PC-9 (cell line): ENCODE measurements around the gene PGBD4. TPM values are rescaled to one million over a fixed set of nuclear protein-coding genes. Genes with fewer than 3 reads are reported as not detected.

Experiments used
- BruUV-seq: library from RNA; stranded (reverse); fragments of 400-500 nt; replicated peaks from 2 replicates; lab custom pipeline; 2021; lab: Mats Ljungman, UMichigan
- CTCF ChIA-PET: fragments of 300-600 bp; sonication (Branson Sonifier 250); formaldehyde crosslinking; loops from one replicate; lab custom pipeline; 2022; ENCODE audit warnings: antibody characterized with exemption; lab: Charles Lee
- POLR2A ChIA-PET: fragments of 300-600 bp; sonication (Branson Sonifier 250); formaldehyde crosslinking; loops from one replicate; lab custom pipeline; 2022; ENCODE audit warnings: antibody characterized with exemption; ENCODE audit not compliant: unreplicated experiment; lab: Charles Lee
- DNase-seq, 2 experiments: peaks; one replicate each; pipeline versions ENCODE4 v3.0.0 to v3.0.0-alpha.2; 2015 to 2022; ENCODE audit warnings: mixed read lengths in 1 of 2
- H2AFZ ChIP-seq: fragments of 200-600 bp; sonication (generic); 2 replicates; pipeline ENCODE4 v1.8.1; 2017; ENCODE audit warnings: antibody characterized with exemption
- H3F3A ChIP-seq: fragments of 200-600 bp; sonication (generic); 2 replicates; pipeline ENCODE4 v1.8.1; 2017; ENCODE audit warnings: antibody characterized with exemption, mild to moderate bottlenecking, low read depth; ENCODE audit not compliant: insufficient read depth
- H3K27ac ChIP-seq: fragments of 200-600 bp; sonication (generic); 2 replicates; pipeline ENCODE4 v1.6.1; 2016; ENCODE audit warnings: mixed run types
- H3K27me3 ChIP-seq: fragments of 200-600 bp; sonication (generic); 2 replicates; pipeline ENCODE4 v1.6.1; 2016; ENCODE audit warnings: low read depth, mixed run types; ENCODE audit not compliant: insufficient read depth
- H3K36me3 ChIP-seq: fragments of 200-600 bp; sonication (generic); 2 replicates; pipeline ENCODE4 v1.6.1; 2016; ENCODE audit warnings: low read depth, mixed run types
- H3K4me1 ChIP-seq: fragments of 200-600 bp; sonication (generic); replicated peaks from 2 replicates; pipeline ENCODE4 v1.6.1; 2016; ENCODE audit warnings: mixed run types; ENCODE audit not compliant: insufficient read depth
- H3K4me2 ChIP-seq: fragments of 200-600 bp; sonication (generic); 2 replicates; pipeline ENCODE4 v1.6.1; 2017; ENCODE audit warnings: mixed run types
- H3K4me3 ChIP-seq: fragments of 200-600 bp; sonication (generic); 2 replicates; pipeline ENCODE4 v1.6.1; 2016; ENCODE audit warnings: mixed run types
- H3K79me2 ChIP-seq: fragments of 200-600 bp; sonication (generic); 2 replicates; pipeline ENCODE4 v1.6.1; 2017; ENCODE audit warnings: low read depth, mixed run types
- H3K9me2 ChIP-seq: fragments of 200-600 bp; sonication (generic); 2 replicates; pipeline ENCODE4 v1.8.1; 2017; ENCODE audit warnings: mild to moderate bottlenecking; ENCODE audit not compliant: insufficient read depth
- H3K9me3 ChIP-seq: fragments of 200-600 bp; sonication (generic); 2 replicates; pipeline ENCODE4 v1.8.1; 2016; ENCODE audit warnings: low read depth; ENCODE audit not compliant: insufficient read depth
- H4K20me1 ChIP-seq: fragments of 200-600 bp; sonication (generic); 2 replicates; pipeline ENCODE4 v1.8.1; 2017; ENCODE audit not compliant: insufficient read depth
- EZH2 ChIP-seq: fragments of 200-600 bp; sonication (generic); IDR thresholded peaks from 2 replicates; pipeline ENCODE4 v1.8.0; 2017; ENCODE audit warnings: antibody characterized with exemption, low read depth
- intact Hi-C: fragments of 100-400 bp; cut with micrococcal nuclease; formaldehyde crosslinking; loops from one replicate; pipeline ENCODE4 v1.10.0; 2022; ENCODE audit not compliant: unreplicated experiment
- total RNA-seq: library from RNA; stranded (reverse); gene quantifications from 2 replicates; pipeline ENCODE4 v1.2.3, GENCODE V29; 2021
- TF ChIP-seq, protein P1 (sequence below): fragments of 200-600 bp; sonication (generic); conservative IDR thresholded peaks from 2 replicates; pipeline ENCODE4 v1.6.1; 2017; ENCODE audit warnings: mixed run types, antibody characterized with exemption, mild to moderate bottlenecking, moderate library complexity

The PGBD4 gene
- total RNA-seq, 1 experiment from 2014 or later, result 2.0 TPM

DNA sequence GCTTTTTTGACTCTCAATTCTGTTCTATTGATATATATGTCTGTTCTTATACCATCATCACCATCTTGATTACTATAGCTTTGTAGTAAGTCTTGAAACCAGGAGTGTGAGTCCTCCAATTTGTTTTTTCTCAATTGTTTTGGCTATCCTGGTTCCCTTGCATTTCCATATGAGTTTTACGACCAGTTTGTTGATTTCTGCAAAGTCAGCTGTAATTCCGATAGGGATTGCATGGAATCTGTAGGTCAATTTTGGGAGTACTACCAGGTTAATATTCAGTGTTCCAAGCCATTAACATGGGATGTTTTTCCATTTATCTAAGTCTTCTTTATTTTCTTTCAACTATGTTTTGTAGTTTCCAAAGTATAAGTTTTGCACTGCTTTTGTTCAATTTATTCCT is 27.0 kb downstream of the PGBD4 start:
- no peaks in the 10 kb centered on the region for H3K36me3 ChIP-seq
- no peak overlapping the region for H2AFZ ChIP-seq
- no peaks in the 10 kb centered on the region for H3K79me2 ChIP-seq
- no peak for TF ChIP-seq EZH2
- TF ChIP-seq, protein P1, sequence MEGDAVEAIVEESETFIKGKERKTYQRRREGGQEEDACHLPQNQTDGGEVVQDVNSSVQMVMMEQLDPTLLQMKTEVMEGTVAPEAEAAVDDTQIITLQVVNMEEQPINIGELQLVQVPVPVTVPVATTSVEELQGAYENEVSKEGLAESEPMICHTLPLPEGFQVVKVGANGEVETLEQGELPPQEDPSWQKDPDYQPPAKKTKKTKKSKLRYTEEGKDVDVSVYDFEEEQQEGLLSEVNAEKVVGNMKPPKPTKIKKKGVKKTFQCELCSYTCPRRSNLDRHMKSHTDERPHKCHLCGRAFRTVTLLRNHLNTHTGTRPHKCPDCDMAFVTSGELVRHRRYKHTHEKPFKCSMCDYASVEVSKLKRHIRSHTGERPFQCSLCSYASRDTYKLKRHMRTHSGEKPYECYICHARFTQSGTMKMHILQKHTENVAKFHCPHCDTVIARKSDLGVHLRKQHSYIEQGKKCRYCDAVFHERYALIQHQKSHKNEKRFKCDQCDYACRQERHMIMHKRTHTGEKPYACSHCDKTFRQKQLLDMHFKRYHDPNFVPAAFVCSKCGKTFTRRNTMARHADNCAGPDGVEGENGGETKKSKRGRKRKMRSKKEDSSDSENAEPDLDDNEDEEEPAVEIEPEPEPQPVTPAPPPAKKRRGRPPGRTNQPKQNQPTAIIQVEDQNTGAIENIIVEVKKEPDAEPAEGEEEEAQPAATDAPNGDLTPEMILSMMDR, result no peak
- H3K4me2 ChIP-seq, result no peak overlapping the region
- H3K4me1 ChIP-seq, result no peaks in the 10 kb centered on the region
- POLR2A ChIA-PET, result no interaction called here
- no peak overlapping the region for H3K27ac ChIP-seq
- no peak overlapping the region for H3K4me3 ChIP-seq
- intact Hi-C loops, result no loop called here
- CTCF ChIA-PET, result no interaction called here
- H4K20me1 ChIP-seq, result no peaks in the 10 kb centered on the region
- no peaks in the 10 kb centered on the region for H3K9me2 ChIP-seq
- no peaks in the 10 kb centered on the region for H3K27me3 ChIP-seq
- no TSS peak for BruUV-seq
- H3K9me3 ChIP-seq, result no peaks in the 10 kb centered on the region
- DNase-seq, result no peak
- no peaks in the 10 kb centered on the region for H3F3A ChIP-seq

DNA sequence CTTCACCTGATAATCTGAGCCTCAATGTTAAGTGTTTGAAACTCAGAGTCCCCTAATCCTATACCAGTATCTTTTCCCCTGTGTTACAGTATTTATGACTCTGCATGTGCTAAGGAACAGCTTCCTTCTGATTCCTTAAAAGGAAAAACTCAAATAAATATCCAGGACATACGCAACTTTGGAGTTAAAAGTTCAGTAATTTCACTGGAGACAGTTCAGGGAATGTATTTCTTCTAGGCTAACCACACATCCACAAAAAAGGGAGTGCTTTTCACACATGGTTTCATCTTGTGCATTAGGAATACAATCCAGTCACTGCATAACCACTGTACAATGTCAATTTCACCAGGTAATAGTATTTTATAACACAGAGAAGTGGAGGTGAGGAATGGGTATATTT is 31.0 kb downstream of the PGBD4 start:
- Histone ChIP-seq H3K4me2 (no peak overlapping the region), H3F3A (no peaks in the 10 kb centered on the region), H3K4me1 (no peaks in the 10 kb centered on the region), H3K79me2 (no peaks in the 10 kb centered on the region), H4K20me1 (no peaks in the 10 kb centered on the region), H3K27me3 (no peaks in the 10 kb centered on the region), H3K9me2 (no peaks in the 10 kb centered on the region), H3K27ac (no peak overlapping the region), H2AFZ (no peak overlapping the region), H3K9me3 (no peaks in the 10 kb centered on the region), H3K36me3 (no peaks in the 10 kb centered on the region), H3K4me3 (no peak overlapping the region)
- no TSS peak for BruUV-seq
- CTCF ChIA-PET, result no interaction called here
- intact Hi-C loops, result no loop called here
- POLR2A ChIA-PET, result no interaction called here
- no peak for TF ChIP-seq EZH2
- TF ChIP-seq, protein P1, result no peak
- no peak for DNase-seq

DNA sequence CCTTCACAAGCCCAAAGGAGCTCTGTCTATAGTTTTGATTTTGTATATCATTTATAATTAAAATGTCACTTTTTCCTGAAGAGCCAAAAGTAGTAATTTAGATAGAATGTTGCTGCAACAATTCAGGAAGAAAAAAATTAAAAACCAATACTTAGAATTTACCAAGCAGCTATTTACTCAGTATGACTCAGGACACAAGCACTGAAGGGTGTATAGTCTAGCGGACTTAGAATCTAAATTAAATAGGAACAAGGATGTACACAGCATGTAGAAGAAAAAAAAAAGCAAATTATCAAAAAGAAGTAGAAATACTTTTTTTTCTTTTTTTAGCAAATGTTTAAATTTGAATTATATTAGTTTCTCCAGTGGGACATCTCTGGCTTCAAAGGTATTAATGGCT is 31.6 kb downstream of the PGBD4 start:
- no peak overlapping the region for H3K27ac ChIP-seq
- no peak for TF ChIP-seq EZH2
- TF ChIP-seq, protein P1, result no peak
- no peaks in the 10 kb centered on the region for H3K36me3 ChIP-seq
- no peak overlapping the region for H3K4me2 ChIP-seq
- no peaks in the 10 kb centered on the region for H3F3A ChIP-seq
- H4K20me1 ChIP-seq, result no peaks in the 10 kb centered on the region
- no peaks in the 10 kb centered on the region for H3K4me1 ChIP-seq
- ChIA-PET POLR2A (no interaction called here), CTCF (no interaction called here)
- BruUV-seq, result no TSS peak
- H3K79me2 ChIP-seq, result no peaks in the 10 kb centered on the region
- no peaks in the 10 kb centered on the region for H3K9me2 ChIP-seq
- no peak overlapping the region for H3K4me3 ChIP-seq
- H2AFZ ChIP-seq, result no peak overlapping the region
- no peaks in the 10 kb centered on the region for H3K27me3 ChIP-seq
- no peak for DNase-seq
- H3K9me3 ChIP-seq, result no peaks in the 10 kb centered on the region
- intact Hi-C loops, result no loop called here
